GM23338 (cell line): ENCODE results near the gene C4orf54. TPM values are rescaled to one million over a fixed set of nuclear protein-coding genes. Genes with fewer than 3 reads are reported as not detected.

Experiments used
- ATAC-seq: fragments of 200-7000 bp; cut with Tn5 transposase; 3 replicates; pipeline ENCODE4 v1.9.1; 2020
- DNase-seq: peaks from one replicate; pipeline ENCODE4 v3.0.0-alpha.2; 2015; ENCODE audit warnings: low spot score
- H2AFZ ChIP-seq: fragments of 200-600 bp; sonication (generic); 2 replicates; pipeline ENCODE4 v1.8.0; 2016; ENCODE audit warnings: antibody characterized with exemption, mild to moderate bottlenecking, moderate library complexity
- H3F3A ChIP-seq: fragments of 200-600 bp; sonication (generic); replicated peaks from 2 replicates; pipeline ENCODE4 v1.8.0; 2017; ENCODE audit warnings: antibody characterized with exemption, mixed run types, low read depth
- H3K27ac ChIP-seq: fragments of 200-600 bp; sonication (generic); 2 replicates; pipeline ENCODE4 v1.6.1; 2016; ENCODE audit warnings: low read depth
- H3K27me3 ChIP-seq: fragments of 200-600 bp; sonication (generic); 2 replicates; pipeline ENCODE4 v1.8.0; 2016; ENCODE audit warnings: mild to moderate bottlenecking, mixed run types, moderate library complexity; ENCODE audit not compliant: insufficient read depth
- H3K36me3 ChIP-seq: fragments of 200-600 bp; sonication (generic); 2 replicates; pipeline ENCODE4 v1.8.0; 2016; ENCODE audit warnings: mild to moderate bottlenecking; ENCODE audit not compliant: insufficient read depth
- H3K4me1 ChIP-seq: fragments of 200-600 bp; sonication (generic); 2 replicates; pipeline ENCODE4 v1.8.0; 2016; ENCODE audit warnings: mild to moderate bottlenecking, moderate library complexity; ENCODE audit not compliant: insufficient read depth
- H3K4me2 ChIP-seq: fragments of 200-600 bp; sonication (generic); 2 replicates; pipeline ENCODE4 v1.7.1; 2017; ENCODE audit warnings: mixed run types
- H3K4me3 ChIP-seq: fragments of 200-600 bp; sonication (generic); 2 replicates; pipeline ENCODE4 v1.6.1; 2016; ENCODE audit warnings: mixed run types
- H3K79me2 ChIP-seq: fragments of 200-600 bp; sonication (generic); replicated peaks from 2 replicates; pipeline ENCODE4 v1.8.0; 2017; ENCODE audit warnings: mild to moderate bottlenecking; ENCODE audit not compliant: insufficient read depth
- H3K9me2 ChIP-seq: fragments of 200-600 bp; sonication (generic); 2 replicates; pipeline ENCODE4 v1.8.0; 2017; ENCODE audit not compliant: insufficient read depth
- H4K20me1 ChIP-seq: fragments of 200-600 bp; sonication (generic); replicated peaks from 2 replicates; pipeline ENCODE4 v1.8.0; 2017; ENCODE audit warnings: mild to moderate bottlenecking; ENCODE audit not compliant: insufficient read depth
- H3K27ac Mint-ChIP-seq: 2 replicates; pipeline ENCODE4 v1.8.0; 2020; ENCODE audit warnings: inconsistent platforms, mild to moderate bottlenecking, moderate library complexity, mixed read lengths
- H3K27me3 Mint-ChIP-seq: 3 replicates; pipeline ENCODE4 v1.8.0; 2022; ENCODE audit warnings: low read depth, mild to moderate bottlenecking, moderate library complexity, mixed read lengths, inconsistent platforms; ENCODE audit not compliant: insufficient read depth, poor library complexity
- H3K36me3 Mint-ChIP-seq: 3 replicates; pipeline ENCODE4 v1.8.0; 2021; ENCODE audit warnings: low read depth, mild to moderate bottlenecking, inconsistent platforms, moderate library complexity, mixed read lengths
- H3K4me1 Mint-ChIP-seq: 3 replicates; pipeline ENCODE4 v1.8.0; 2020; ENCODE audit warnings: mild to moderate bottlenecking, inconsistent platforms, mixed read lengths
- H3K4me3 Mint-ChIP-seq: 3 replicates; pipeline ENCODE4 v1.8.0; 2021; ENCODE audit warnings: moderate library complexity, mild to moderate bottlenecking, inconsistent platforms, mixed read lengths
- H3K9me3 Mint-ChIP-seq: 3 replicates; pipeline ENCODE4 v1.8.0; 2020; ENCODE audit warnings: moderate library complexity, mild to moderate bottlenecking, inconsistent platforms, mixed read lengths
- ETS1 ChIP-seq: IDR thresholded peaks from 2 replicates; pipeline ENCODE4 v1.6.1; 2016; ENCODE audit warnings: antibody characterized with exemption
- JUNB ChIP-seq: IDR thresholded peaks from one replicate; pipeline ENCODE4 v1.6.1; 2016; ENCODE audit warnings: antibody characterized with exemption; ENCODE audit not compliant: unreplicated experiment
- NANOG ChIP-seq: IDR thresholded peaks from 2 replicates; pipeline ENCODE4 v1.6.1; 2016; ENCODE audit warnings: antibody characterized with exemption, borderline replicate concordance
- REST ChIP-seq: IDR thresholded peaks from one replicate; pipeline ENCODE4 v1.6.1; 2018; ENCODE audit warnings: antibody characterized with exemption; ENCODE audit not compliant: unreplicated experiment
- STAT1 ChIP-seq: IDR thresholded peaks from one replicate; pipeline ENCODE4 v1.6.1; 2016; ENCODE audit warnings: antibody characterized with exemption; ENCODE audit not compliant: unreplicated experiment
- ZNF114 ChIP-seq: fragments of 250-450 bp; sonication (Bioruptor Pico); IDR thresholded peaks from 2 replicates; pipeline ENCODE4 v1.5.0; 2020; ENCODE audit warnings: mild to moderate bottlenecking, moderate library complexity
- ZNF331 ChIP-seq: fragments of 250-450 bp; sonication (Bioruptor Pico); IDR thresholded peaks from 2 replicates; pipeline ENCODE4 v1.5.0; 2020; ENCODE audit warnings: low read depth, mild to moderate bottlenecking, moderate library complexity
- ZNF462 ChIP-seq: fragments of 250-450 bp; sonication (Bioruptor Pico); IDR thresholded peaks from 2 replicates; pipeline ENCODE4 v1.5.0; 2020; ENCODE audit warnings: mild to moderate bottlenecking, moderate library complexity
- polyA plus RNA-seq: library from polyadenylated mRNA; unstranded; fragments of >200 nt; fragmentation: Nextera tagmentation; extraction: Ambion mirVana; gene quantifications from 2 replicates; pipeline ENCODE4 v1.2.1, GENCODE V29; 2016
- total RNA-seq: library from RNA; depleted of rRNA; stranded (reverse); fragments of >200 nt; shearing (Covaris generic); gene quantifications from 2 replicates; pipeline ENCODE4 v1.2.3, GENCODE V29; 2014

C4orf54 gene
- total and polyA plus RNA-seq, 2 experiments from 2014 or later, result 0.03 TPM; not detected in 1

GRCh38 chr4:99651811-99652485, 5.7 kb downstream of the C4orf54 start:
- Mint-ChIP-seq H3K4me3 (no peak overlapping the region), H3K27me3 (peaks cover 17% of the 10 kb centered on the region), H3K36me3 (no peaks in the 10 kb centered on the region), H3K27ac (no peak overlapping the region), H3K9me3 (no peaks in the 10 kb centered on the region), H3K4me1 (peaks cover 3% of the 10 kb centered on the region)
- no peaks in the 10 kb centered on the region for H3F3A ChIP-seq
- ATAC-seq (no peak), DNase-seq (no peak)
- no peak overlapping the region for H3K27ac ChIP-seq
- H2AFZ ChIP-seq, result no peak overlapping the region
- H3K79me2 ChIP-seq, result no peaks in the 10 kb centered on the region
- H3K36me3 ChIP-seq, result no peaks in the 10 kb centered on the region
- no peaks in the 10 kb centered on the region for H3K4me1 ChIP-seq
- TF ChIP-seq ZNF114 (CRISPR knock-in tag) (no peak), STAT1 (no peak), ETS1 (no peak), REST (no peak), NANOG (no peak), ZNF331 (CRISPR knock-in tag) (no peak), ZNF462 (CRISPR knock-in tag) (no peak), JUNB (no peak)
- no peak overlapping the region for H3K4me2 ChIP-seq
- no peaks in the 10 kb centered on the region for H3K9me2 ChIP-seq
- H3K4me3 ChIP-seq, result no peak overlapping the region
- H3K27me3 ChIP-seq, result no peaks in the 10 kb centered on the region
- no peaks in the 10 kb centered on the region for H4K20me1 ChIP-seq
